HG02610 (cell line): ENCODE results near the gene ATF7.
"Not testable (repeated sequence)": the region's sequence is repeated elsewhere in the genome, so short reads cannot be mapped to it uniquely, and the experiment has no call there.

ENCODE experiments used
- ATAC-seq: cut with Tn5 transposase; IDR thresholded peaks from one replicate; pipeline ENCODE4 v1.9.1; 2021; ENCODE audit warnings: mild to moderate bottlenecking, moderate library complexity; ENCODE audit not compliant: unreplicated experiment

Gene ATF7

GRCh38 chr12:53484686-53485575 is 141.3 kb downstream of the ATF7 start:
- ATAC-seq = no peak

GRCh38 chr12:53483979-53484377 is 142.2 kb downstream of the ATF7 start:
- ATAC-seq = no peak

- ATAC-seq = no peak
Observed at GRCh38 chr12:53483225-53483978, 142.8 kb downstream of the ATF7 start.

- ATAC-seq = no peak
Observed at GRCh38 chr12:53482626-53483168, 143.5 kb downstream of the ATF7 start.

- no peak for ATAC-seq
Observed at GRCh38 chr12:53481939-53482586, 144.1 kb downstream of the ATF7 start.

GRCh38 chr12:53481458-53481857 is 144.7 kb downstream of the ATF7 start:
- ATAC-seq = not testable (repeated sequence)

- no peak for ATAC-seq
Observed at GRCh38 chr12:53480491-53481442, 145.4 kb downstream of the ATF7 start.

GRCh38 chr12:53479331-53479730 is 146.9 kb downstream of the ATF7 start:
- no peak for ATAC-seq

- no peak for ATAC-seq
Observed at GRCh38 chr12:53478865-53479264, 147.3 kb downstream of the ATF7 start.

GRCh38 chr12:53476769-53477209 is 149.4 kb downstream of the ATF7 start:
- ATAC-seq = no peak

- ATAC-seq = no peak
Observed at GRCh38 chr12:53474819-53475218, 151.4 kb downstream of the ATF7 start.

GRCh38 chr12:53474077-53474476 is 152.1 kb downstream of the ATF7 start:
- no peak for ATAC-seq

GRCh38 chr12:53472056-53472582 is 154.1 kb downstream of the ATF7 start:
- ATAC-seq = no peak

- no peak for ATAC-seq
Observed at GRCh38 chr12:53468282-53468681, 157.9 kb downstream of the ATF7 start.

- ATAC-seq = no peak
Observed at GRCh38 chr12:53467880-53468279, 158.3 kb downstream of the ATF7 start.

- no peak for ATAC-seq
Observed at GRCh38 chr12:53467082-53467481, 159.1 kb downstream of the ATF7 start.

GRCh38 chr12:53466640-53467039 is 159.5 kb downstream of the ATF7 start:
- no peak for ATAC-seq

- ATAC-seq = no peak
Observed at GRCh38 chr12:53465679-53466078, 160.5 kb downstream of the ATF7 start.

GRCh38 chr12:53464685-53465418 is 161.3 kb downstream of the ATF7 start:
- no peak for ATAC-seq
